HG03457 (cell line): Measurements from ENCODE around the gene LRRC3.
"Not testable (repeated sequence)": the region's sequence is repeated elsewhere in the genome, so short reads cannot be mapped to it uniquely, and the experiment has no call there.

Experiments
- ATAC-seq: cut with Tn5 transposase; IDR thresholded peaks from one replicate; pipeline ENCODE4 v1.9.1; 2021; ENCODE audit warnings: moderate number of reproducible peaks; ENCODE audit not compliant: unreplicated experiment

Gene LRRC3

DNA sequence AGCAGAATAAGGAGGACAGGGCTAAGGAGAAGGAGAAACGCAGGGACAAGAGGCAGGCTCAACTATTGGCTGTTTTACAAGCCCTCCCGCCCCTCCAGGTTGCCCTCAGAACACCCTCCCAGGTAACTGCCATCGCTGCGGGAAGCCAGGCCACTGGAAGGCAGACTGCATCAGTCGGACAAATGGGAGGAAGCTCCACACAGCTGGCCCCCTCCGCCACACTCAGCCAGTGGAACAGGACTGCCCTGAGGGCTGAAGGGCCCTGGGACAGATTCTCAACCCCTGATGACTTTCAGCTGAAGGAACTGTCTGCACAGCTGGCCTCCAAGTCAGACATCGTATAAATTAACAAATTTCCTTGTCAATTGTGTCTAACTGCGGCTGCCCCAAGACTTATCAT, 21.8 kb downstream of the LRRC3 start:
- ATAC-seq, result no peak

DNA sequence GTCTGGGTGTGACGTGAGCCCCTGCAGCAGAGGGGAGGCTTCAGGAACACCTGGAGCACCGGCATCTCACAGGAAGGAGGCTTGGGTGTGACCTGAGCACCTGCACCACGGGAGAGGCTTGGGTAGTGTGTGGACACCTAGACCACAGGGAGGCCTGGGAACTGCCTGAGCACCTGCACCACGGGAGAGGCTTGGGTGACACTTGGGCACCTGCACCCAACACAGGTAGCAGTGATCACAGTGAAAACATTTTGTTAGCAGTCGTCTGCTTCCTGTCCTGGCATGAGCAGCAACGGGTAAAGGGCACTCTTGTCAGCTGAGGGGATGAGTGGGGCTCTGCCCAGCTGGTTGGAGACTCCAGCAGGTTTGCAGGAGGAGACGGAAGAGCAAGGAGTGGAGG, 22.4 kb downstream of the LRRC3 start:
- ATAC-seq, result no peak

DNA sequence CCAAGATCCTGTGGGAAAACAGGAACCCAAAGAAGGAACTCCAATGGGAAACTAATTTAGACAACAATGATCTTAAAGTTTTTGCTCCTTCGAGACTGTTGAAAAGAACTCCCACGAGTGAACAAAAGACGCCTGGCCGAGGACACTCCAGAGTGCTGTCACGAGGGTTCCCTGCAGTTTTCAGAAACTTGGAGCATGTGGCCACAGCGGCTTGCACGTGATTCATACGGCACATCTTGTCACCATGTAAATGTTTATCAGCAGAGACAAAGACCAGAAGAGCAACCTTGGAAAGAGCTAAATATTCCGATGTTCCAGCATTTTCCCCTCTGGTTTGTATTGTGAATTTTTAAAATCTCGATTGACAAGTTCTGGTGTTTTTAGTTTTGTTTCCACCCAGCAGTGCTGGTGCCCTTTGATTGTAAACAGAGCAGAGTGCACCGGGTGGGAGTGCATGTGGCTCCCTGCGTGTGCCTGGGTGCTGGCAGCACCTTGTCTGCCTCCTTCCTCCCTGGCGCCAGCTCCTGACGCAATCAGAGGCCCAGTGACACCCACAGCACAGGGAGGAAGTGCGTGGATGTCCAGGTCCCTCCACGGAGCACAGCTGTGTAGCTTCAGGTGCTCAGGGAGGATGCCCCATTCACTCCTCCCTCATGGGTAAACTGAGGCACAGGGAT, 23.0 kb downstream of the LRRC3 start:
- no peak for ATAC-seq

DNA sequence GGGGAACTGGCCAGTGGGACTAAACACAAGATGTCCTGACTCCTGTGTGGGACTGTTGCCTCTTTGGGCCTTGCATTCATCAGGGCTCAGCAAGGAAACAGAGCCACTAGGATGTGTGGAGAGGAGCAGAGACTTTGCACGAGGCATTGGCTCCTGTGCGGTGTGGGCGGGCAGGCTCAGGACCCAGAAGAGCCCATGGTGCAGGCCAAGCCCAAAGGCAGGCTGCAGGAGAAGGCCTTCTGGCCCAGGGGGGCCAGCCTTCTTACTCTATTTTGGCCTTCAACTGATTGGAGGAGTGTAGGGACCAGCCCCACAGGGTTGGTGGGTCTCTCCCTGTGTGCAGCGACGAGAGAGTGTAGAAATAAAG, 23.5 kb downstream of the LRRC3 start:
- ATAC-seq, result no peak

DNA sequence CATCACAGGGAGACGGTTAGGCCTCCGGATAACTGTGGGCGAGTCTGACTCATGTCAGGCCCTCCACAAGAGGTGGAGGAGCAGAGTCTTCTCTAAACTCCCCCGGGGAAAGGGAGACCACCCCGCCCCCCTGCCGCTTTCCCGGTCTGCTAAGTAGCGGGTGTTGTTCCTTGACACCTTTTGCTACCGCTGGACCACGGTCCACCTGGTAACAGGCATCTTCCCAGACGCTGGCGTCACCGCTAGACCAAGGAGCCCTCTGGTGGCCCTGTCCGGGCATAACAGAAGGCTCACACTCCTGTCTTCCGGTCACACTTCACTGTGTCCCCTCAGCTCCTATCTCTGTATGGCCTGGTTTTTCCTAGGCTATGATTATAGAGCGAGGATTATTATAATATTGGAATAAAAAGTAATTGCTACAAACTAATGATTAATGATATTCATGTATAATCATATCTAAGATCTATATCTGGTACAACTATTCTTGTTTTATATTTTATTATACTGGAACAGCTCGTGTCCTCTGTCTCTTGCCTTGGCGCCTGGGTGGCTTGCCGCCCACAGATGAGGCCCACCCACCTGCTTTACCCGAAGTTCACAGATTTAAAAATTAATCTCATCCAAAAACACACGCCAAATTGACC, 24.4 kb downstream of the LRRC3 start:
- ATAC-seq, result not testable (repeated sequence)

DNA sequence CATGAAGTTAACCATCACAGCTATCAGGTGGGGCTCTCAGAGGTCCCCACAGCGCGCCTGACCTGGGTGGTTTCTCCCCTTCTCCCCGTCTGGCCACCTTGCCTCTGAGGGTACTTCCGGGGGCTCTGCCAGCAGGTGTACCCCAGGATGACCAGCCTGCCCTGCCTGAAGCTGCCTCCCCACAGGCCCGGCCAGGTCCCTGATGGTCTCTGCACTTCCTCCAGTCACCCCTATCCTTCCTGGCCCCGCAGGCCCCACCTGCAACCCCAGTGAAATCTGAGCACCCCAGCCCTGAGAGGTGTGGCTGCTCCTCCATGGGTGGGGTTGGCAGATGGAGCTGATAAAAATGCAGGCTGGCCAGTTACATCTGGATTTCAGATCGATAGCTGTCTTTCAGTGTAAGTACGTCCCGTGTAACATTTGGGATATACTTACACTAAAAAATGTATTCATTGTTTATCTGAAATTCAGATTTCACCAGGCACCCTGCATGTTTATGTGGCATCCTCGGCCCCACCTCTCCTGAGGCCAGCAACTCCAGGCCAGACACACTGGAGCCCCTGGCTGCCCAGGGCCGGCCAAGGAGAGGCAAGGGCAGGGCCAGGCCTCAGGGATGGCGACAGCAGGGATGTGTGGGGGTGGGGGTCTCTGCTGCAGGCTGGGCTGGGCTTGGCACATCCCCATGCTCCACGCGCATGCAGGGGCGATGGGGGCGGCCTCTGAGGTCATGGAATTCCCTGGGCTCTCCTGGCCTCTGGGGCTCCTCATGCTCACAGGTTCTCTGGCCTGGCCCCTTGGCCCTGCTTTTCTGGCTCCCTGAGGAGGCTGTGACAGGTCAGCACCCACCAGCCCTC, 25.1 kb downstream of the LRRC3 start:
- no peak for ATAC-seq

DNA sequence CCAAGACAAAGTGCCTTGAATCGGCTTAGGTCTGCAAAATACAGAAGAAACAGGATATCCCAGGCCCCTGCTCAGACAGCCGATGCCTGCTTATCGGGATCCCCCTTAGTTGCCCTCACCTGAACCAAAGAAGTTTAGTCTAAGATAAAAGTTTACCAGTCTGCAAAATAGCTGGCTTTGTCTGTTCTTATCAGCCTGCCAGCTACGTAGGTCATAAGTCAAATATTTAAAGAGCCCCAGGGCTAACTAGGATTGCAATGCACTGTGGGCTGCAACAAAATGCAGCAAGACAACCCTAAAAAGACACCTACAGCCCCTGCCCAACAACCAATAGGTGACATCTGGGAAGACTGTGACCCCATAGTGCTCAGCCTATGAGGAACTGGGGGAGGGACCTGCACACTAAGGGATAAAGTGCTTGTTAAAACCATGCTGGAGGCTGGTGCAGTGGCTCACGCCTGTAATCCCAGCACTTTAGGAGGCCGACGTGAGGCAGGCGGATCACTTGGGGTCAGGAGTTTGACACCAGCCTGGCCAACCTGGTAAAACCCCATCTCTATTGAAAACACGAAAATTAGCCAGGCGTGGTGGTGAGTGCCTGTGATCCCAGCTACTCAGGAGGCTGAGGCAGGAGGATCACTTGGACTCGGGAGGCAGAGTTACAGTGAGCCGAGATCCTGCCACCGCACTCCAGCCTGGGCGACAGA, 27.4 kb downstream of the LRRC3 start:
- no peak for ATAC-seq

DNA sequence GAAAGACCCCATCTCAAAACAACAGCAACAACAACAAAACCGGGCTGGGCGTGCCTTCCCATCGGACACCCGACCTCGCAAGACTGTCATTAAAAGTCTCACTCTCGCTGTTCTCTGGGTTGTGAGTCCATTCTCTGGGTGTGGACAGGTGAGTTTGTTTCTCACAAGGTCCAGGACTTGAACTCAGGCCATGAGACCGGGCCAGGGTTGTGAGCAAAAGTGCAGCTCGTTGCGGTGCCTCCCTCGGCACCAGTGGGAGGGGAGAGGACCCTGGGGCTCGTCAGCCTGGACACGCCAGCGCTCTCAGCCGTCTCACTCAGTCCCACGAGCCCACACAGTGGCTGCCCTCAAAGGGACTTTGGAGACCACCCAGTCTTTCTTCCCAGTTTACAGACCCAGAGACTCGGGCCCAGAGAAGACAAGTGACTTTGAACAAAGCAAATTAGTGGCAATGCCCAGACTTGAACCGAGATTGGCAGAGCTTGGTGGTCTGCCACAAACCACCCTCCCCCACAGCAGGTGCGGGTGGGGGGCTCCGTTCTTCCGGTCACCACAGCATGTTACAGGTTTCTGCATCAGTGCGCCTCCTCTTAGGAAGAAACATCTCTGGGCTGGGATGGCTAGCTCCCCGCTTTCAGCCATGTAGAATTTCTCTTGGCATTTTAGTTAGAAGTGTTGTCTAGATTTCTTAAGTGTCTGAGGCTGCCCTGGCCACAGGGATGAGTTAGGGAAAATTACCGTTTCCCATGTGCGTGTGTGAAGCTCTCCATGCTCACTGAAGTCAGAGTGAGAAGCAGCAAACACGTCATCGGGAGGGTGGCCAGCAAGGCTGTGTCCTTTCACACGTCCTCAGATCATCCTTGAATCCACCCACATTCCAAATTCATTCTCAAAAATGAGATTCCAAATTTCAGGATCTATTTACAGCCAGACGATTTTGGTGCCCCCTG, 28.3 kb downstream of the LRRC3 start:
- ATAC-seq, result no peak

DNA sequence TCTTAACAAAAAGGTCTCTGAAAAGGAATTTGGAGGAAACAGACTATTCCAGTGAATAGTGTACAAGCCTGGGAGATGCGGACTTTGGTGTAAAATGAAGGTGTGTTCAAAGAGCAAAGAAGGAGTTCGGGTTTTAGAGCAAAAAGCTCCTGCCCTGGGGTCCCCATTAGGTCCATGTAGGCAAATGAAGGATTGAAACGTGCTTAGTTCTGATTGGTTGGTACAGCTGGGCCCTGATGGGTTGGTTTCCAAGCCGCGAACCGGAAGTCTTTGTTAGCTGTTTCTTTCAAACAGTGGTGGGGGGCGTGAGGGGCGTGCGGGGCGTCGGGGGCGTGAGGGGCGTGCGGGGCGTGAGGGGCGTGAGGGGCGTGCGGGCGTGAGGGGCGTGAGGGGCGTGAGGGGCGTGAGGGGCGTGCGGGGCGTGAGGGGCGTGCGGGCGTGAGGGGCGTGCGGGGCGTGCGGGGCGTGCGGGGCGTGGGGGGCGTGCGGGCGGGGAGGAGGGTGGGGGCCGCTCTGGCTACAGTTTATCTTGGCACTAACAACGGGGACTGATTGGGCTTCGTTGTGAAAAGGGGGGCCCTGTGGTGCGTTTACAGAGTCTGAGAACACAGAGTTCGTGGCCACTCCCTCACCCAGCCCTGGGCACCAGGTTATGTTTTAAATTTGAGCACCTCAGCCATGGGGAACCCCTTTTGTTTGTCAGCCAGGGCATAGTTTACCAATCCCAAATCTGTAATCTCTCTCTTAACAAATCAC, 29.4 kb downstream of the LRRC3 start:
- ATAC-seq, result no peak

DNA sequence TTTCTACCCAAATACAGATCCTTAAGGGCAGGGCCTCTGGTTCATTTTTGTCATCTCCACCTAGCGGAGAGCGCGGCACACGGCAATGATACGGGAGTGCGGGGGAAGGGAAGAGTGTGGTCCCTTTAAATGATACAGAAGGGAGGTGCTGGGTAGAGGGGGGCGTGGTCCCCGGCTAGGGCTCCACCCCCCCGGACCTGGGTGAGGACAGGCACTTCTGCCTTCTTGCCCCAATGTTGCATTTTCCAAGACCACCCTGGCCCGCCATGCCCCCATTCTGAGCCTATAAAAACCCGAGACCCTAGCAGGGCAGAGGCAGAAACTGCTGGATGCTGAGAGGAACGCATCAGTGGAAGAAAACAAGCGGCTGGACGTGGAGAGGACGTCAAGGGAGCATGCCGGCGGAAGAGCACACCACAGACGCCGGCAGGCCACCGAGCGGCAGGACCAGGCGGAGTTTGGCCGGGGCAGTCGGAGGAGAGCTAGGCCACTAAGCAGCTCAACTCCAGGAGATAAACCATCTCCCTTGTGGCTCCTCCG, 30.0 kb downstream of the LRRC3 start:
- ATAC-seq, result no peak

DNA sequence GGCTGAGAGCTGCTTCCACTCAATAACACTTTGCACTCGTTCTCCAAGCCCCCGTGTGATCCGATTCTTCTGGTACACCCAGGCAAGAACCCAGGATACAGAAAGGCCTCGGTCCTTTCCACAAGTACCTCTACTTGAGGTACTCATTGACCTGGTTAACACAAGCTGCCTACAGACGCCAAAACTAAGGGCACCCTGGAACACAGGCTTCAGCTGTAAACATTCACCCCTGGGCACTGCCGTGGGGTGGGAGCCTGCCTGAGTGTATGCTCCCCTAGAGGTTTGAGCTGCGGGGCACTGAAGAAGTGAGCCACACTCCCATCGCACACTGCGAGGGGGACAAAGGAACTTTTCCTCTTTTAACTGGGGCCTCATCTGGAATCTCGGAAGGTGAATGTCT, 30.5 kb downstream of the LRRC3 start:
- ATAC-seq, result no peak

DNA sequence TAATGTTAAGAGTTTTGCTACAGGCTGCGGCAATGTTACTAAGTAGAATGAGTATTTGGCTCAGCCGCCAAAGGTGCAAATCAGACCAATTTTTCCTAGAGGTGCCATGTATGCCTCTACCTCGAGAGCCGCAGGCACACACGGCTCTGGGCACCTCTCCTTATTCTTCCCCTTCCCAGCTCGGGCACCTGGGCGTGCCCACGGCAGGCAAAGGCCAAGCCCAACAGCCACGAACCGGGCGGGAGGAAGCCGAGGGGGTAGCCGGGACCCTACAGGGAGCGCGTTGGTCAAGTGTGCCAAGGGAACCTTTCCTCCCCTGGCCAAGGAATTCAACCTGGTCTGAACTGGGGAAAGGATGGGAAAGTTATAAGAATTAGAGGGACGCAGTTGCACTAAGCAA, 31.0 kb downstream of the LRRC3 start:
- ATAC-seq, result no peak

DNA sequence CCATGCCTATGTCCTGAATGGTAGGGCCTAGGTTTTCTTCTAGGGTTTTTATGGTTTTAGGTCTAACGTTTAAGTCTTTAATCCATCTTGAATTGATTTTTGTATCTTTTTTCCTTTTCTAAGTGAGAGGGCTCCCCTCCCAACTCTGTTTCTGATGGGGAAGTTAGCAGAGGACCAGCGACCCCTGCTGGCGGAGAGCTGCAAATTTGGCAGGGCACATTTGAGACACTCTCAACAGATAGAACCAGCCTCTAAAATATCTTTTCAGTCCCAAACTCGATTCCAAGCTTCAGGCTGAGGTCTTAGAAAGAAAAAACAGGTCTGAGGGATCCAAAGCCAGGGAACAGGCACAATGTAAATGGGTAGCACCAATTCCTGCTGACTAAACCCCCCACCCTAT, 32.5 kb downstream of the LRRC3 start:
- no peak for ATAC-seq

DNA sequence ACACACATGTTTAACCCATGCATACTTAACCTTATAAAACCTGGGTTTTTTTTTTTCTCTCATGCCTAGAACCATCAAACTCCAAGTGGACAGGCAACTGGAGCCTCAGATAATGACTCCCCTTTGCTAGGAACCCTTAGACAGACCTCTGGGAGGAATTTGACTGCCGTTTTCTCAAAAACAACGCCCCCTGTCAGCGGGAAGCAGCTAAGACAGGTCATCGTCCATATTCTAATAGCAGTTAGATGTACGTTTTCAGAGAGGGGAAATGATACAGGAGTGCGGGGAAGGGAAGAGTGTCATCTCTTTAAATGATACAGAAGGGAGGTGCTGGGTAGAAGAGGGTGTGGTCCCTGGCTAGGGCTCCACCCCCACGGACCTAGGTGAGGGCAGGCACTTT, 34.7 kb downstream of the LRRC3 start:
- ATAC-seq, result no peak

DNA sequence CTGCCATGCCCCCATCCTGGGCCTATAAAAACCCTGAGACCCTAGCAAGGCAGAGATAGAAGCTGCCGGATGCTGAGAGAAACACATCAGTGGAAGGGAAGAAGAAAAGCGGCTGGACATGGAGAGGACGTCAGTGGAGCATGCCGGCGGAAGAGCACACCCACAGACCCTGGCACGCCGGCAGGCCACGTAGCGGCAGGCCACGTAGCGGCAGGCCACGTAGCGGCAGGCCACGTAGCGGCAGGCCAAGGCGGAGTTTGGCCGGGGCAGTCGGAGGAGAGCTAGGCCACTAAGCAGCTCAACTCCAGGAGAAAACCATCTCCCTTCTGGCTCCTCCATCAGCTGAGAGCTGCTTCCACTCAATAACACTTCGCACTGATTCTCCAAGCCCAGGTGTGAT, 35.1 kb downstream of the LRRC3 start:
- no peak for ATAC-seq

DNA sequence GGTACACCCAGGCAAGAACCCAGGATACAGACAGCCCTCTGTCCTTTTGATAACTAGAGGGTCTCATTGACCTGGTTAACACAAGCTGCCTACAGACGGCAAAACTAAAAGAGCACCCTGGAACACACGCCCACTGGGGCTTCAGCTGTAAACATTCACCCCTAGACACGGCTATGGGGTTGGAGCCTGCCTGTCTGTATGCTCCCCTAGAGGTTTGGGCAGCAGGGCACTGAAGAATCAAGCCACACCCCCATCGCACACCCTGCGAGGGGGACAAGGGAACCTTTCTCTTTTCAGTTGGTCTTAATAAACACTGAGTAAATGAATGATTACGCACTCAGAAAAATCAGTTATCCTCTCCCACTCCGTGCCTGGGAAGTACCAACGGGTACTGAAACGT, 35.5 kb downstream of the LRRC3 start:
- ATAC-seq, result no peak

DNA sequence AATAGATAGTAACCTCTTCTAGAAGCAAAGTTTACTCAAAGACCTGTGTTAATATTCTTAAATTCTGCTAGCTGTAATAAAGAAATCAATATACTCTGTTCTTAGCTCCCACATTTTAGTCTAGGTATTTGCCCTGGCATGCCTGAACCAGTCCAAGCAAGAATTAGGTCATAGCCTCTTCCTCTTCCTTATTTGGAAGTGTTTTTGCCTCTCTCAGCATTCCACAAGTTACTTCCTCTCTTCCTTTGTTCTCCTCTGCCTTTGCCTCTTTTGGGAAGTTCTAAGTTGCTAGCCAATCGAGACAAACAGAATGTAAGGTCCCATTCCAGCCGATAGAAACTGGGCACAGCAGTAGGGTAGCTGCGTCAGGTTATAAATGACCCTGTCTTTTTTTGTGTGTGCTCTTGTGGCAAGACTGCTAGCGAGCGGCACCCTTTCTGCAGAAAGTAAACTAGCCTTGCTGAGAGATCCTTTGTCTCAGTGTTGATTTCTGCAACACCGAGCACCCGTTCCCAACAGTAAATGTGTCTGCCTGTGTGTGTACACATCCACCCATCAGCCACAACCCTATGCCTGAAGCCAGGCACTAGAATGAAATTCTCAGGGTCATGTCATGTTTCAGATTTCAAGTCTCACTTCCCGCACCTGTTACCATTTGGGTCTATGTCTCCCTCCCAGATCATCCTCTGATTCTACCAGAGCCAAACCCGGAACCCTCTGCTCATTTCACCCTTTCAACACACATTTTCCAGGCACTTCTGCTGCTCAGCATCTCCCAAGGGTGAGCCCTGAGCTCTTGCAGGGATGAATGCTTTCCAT, 37.5 kb downstream of the LRRC3 start:
- no peak for ATAC-seq

DNA sequence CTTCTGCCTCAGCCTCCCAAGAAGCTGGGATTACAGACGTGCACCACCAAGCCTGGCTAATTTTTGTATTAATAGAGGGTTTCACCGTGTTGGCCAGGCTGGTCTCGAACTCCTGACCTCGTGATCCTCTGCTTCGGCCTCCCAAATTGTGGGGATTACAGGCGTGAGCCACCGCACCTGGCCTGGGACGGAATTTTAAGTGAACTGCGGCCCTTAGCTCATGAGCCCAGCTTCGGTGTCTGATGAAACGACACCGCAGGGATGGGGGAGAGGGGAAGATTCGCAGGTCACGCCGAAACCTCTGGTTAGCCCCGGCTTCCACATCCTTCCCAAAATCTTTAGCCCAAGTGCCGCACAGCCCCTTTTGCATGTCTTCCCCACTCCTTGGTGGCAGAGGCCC, 39.1 kb downstream of the LRRC3 start:
- no peak for ATAC-seq

DNA sequence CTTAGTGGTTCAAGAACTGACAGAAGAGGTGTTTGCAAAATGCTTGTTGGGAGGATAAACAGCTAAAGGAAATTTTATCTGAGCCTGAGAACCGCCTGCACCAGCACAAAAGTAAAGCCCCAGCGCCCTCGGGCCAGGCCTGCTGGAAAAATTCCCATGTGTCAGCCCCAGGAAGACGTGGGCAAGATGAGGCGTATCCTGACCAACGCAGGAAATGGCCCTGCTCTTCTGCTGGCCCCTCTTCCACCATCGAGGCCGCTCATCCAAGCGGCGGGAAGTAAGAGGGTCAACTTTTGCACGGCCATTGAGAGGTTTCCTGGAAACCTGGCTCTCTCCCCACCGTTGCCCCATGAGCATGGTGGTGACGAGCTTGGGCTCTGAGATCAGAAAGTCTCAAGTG, 39.6 kb downstream of the LRRC3 start:
- no peak for ATAC-seq
